ENCODE measurements around the gene SLC43A2.
"Not testable (repeated sequence)": the region's sequence is repeated elsewhere in the genome, so short reads cannot be mapped to it uniquely, and the experiment has no call there.

The SLC43A2 gene

GRCh38 chr17:1590029-1590746 lies 38.4 kb downstream of the SLC43A2 start:
- DNase-seq (ENCODE audit: low spot score) = no peak

- no peak for DNase-seq (ENCODE audit: low spot score)
Observed at GRCh38 chr17:1588821-1589585, 39.6 kb downstream of the SLC43A2 start.

- DNase-seq (ENCODE audit: low spot score) = no peak
Observed at GRCh38 chr17:1584167-1584566, 44.5 kb downstream of the SLC43A2 start.

- no peak for DNase-seq (ENCODE audit: low spot score)
Observed at GRCh38 chr17:1583556-1583955, 45.1 kb downstream of the SLC43A2 start.

- no peak for DNase-seq (ENCODE audit: low spot score)
Observed at GRCh38 chr17:1582374-1582773, 46.3 kb downstream of the SLC43A2 start.

GRCh38 chr17:1580979-1581676 lies 47.5 kb downstream of the SLC43A2 start:
- DNase-seq (ENCODE audit: low spot score) = no peak

GRCh38 chr17:1578029-1578428 lies 50.6 kb downstream of the SLC43A2 start:
- no peak for DNase-seq (ENCODE audit: low spot score)

- no peak for DNase-seq (ENCODE audit: low spot score)
Observed at GRCh38 chr17:1577583-1578013, 51.0 kb downstream of the SLC43A2 start.

GRCh38 chr17:1577182-1577581 lies 51.5 kb downstream of the SLC43A2 start:
- no peak for DNase-seq (ENCODE audit: low spot score)

- no peak for DNase-seq (ENCODE audit: low spot score)
Observed at GRCh38 chr17:1576500-1576899, 52.1 kb downstream of the SLC43A2 start.

- no peak for DNase-seq (ENCODE audit: low spot score)
Observed at GRCh38 chr17:1574697-1575471, 53.8 kb downstream of the SLC43A2 start.

GRCh38 chr17:1573932-1574696 lies 54.5 kb downstream of the SLC43A2 start:
- peak; percentile 57 for DNase-seq (ENCODE audit: low spot score)

GRCh38 chr17:1572646-1573045 lies 56.0 kb downstream of the SLC43A2 start:
- DNase-seq (ENCODE audit: low spot score) = not testable (repeated sequence)

GRCh38 chr17:1571341-1571704 lies 57.3 kb downstream of the SLC43A2 start:
- no peak for DNase-seq (ENCODE audit: low spot score)

GRCh38 chr17:1568950-1569810 lies 59.5 kb downstream of the SLC43A2 start:
- no peak for DNase-seq (ENCODE audit: low spot score)

GRCh38 chr17:1566505-1567199 lies 62.0 kb downstream of the SLC43A2 start:
- DNase-seq (ENCODE audit: low spot score) = no peak

- no peak for DNase-seq (ENCODE audit: low spot score)
Observed at GRCh38 chr17:1565877-1566276, 62.8 kb downstream of the SLC43A2 start.

- DNase-seq (ENCODE audit: low spot score) = no peak
Observed at GRCh38 chr17:1563786-1564613, 64.6 kb downstream of the SLC43A2 start.

GRCh38 chr17:1563471-1563785 lies 65.2 kb downstream of the SLC43A2 start:
- DNase-seq (ENCODE audit: low spot score) = not testable (repeated sequence)

Measured in D341Med (cell line).